Activated CD4-positive, alpha-beta T cell treated with anti-CD3 and anti-CD28 coated beads, Interleukin-2, amount 50 U/mL, for 24 hours (primary cell): ENCODE results near the gene IPPK.

Experiments
- DNase-seq, 2 donors: peaks; one replicate each; pipeline ENCODE4 v3.0.0-alpha.2; 2020; ENCODE audit warnings: low read depth in 1 of 2, low spot score in 1 of 2

Gene IPPK

DNA sequence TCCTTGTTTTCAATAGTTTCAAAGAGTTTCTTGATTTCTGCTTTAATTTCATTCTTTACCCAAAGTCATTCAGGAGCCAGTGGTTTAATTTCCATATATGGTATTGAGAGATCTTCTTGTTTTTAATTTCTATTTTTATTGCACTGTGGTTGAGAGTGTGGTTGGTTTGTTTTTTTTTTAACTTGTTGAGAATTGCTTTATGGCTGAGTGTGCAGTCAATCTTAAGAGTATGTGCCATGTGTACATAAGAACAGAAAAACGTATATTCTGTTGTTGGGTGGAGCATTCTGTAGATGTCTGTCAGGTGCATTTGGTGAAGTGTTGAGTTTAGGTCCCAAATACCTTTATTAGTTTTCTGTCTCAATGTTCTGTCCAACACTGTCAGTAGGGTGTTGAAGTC is 26.7 kb upstream of the IPPK start:
- no peak for DNase-seq

DNA sequence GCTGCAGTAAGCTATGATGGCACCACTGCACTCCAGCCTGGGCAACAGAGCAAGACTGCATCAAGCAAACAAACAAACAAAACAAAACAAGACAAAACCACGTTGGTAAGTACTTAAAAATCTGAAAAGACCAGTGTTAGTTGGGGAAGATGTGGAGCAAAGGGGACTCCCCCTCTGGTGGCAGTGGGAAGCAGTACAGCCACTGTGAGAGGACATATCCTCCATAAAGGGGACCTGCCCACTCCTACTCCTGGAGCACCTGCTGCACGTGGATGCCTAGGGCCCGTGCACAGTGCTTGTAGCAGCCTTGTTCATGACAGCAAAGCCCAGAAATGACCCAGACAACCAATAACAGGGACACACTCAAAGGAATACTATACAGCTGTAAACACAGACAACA is 17.0 kb upstream of the IPPK start:
- DNase-seq: no peak

DNA sequence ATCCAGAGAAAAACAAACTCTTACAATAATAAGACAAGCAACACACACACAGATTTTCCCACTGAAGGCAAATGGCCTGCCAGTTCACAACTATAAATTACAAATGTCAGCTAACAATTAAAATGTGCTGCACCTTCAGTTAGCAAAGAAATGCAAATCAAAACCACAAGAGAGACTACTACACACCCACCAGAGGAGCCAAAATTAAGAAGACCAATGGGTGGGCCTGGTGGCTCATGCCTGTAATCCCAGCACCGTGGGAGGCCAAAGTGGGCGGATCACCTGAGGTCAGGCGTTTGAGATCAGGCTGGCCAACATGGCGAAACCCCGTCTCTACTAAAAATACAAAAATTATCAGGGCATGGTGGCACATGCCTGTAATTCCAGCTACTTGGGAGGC is 15.1 kb upstream of the IPPK start:
- DNase-seq: no peak

DNA sequence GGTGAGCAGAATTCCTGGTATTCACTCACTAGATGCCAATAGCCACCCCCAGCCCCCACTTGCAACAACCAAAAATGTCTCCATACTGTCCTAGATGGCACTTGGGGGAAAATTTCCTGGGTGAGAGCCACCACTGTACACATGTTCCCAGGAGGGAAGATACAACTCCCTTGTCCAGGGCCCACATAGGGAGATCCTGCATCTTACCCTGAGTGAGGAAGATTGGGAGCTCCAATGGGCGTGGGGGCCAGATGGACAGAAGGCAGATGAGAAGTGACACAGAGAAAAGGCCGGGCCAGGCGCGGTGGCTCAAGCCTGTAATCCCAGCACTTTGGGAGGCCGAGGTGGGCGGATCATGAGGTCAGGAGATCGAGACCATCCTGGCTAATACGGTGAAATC is 12.3 kb upstream of the IPPK start:
- DNase-seq: no peak

DNA sequence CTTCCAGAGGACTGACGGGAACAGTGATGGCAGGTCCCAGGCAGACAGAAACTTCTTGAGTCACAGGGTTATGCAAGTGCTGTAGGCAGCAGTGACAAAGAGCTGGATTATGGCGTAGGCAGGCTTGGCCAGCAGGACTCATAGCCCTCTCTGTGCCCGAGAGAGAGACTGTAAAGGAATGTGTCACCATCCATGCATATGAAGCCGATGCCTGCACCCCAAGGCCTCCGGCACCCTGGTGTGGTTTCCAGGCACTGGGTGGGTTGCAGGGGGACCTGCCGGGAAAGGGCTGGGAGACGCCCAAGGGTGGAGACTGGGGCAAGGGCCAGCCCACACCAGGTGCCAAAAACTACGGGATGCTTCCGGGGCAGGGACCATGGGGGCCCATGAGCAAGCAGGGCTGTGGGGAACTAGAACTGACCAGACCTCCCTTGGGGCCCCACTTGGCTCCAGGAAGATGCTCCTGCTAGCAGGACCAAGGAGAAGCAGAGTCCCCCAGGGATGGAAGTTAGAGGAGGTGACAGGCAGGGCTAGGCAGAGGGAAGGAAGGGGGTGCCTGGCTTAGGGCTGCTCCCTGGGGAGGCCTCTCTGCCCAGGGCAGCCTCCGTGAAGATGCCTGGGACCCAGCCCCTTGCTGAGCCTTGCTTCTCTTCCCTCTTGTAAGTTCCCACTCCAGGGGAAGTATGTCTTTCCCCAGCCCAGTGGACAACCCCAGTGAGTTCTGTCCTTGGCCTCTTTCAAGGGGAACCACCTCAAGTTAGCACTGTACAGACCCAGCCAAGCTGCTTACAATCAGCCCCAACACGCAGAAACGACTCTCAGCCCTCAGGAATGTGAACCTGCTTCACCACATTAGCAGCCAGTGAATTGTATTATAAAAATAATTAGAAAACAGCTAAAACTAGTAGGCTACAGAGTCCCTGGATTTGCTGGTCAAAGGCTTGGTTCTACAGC is 10.5 kb upstream of the IPPK start:
- DNase-seq: no peak

DNA sequence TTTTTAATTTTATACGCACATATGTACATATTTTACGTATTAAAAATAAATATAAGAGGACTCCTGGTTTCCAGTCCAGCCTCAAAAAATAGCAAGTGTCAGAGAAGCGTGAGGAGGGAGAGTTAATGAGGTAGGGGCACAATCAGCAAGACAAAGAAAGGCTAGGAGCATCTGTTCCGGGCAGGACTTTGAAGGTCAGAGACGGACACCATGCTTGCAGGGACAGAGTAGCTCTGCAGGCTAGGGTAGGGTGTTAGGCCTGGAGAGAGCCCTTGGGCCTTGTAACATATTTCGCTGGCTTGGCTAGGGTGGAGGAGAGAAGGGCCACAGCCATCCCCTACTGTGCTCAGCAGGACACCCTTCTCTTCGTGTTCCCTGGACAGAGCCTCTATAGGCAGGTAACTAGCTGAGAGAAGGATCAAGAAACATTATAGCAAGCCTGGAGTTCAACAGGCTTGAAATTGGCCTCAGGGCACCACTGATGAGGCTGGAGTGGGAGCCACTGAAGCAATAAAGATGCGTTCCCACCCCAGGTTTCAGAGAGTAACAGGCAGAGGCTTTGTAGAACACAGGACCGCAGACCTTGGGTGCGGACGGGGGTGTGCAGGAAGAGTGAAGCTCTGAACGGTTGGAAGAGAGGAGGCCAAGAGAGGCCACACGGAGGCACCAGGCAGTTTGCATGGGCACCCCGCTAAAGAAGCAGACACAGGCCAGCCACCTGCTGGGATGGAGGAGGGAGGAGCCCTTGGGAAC is 9.7 kb upstream of the IPPK start:
- no peak for DNase-seq

DNA sequence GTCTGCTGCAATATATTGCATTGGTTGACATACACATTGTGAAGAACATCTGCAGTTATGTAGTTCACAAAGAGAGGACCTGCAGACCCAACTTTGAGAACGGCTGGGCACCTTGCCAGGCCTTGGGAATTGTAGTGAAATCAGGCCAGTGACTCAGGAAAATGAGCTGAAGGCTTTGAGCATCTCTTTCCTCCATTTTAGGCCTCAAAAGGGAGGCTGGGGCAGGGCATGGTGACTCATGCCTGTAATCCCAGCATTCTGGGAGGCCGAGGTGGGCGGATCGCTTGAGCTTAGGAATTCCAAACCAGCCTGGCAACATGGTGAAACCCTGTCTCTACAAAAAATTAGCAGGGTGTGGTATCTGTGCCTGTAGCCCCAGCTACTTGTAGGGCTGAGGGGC is 1.4 kb upstream of the IPPK start:
- no peak for DNase-seq

DNA sequence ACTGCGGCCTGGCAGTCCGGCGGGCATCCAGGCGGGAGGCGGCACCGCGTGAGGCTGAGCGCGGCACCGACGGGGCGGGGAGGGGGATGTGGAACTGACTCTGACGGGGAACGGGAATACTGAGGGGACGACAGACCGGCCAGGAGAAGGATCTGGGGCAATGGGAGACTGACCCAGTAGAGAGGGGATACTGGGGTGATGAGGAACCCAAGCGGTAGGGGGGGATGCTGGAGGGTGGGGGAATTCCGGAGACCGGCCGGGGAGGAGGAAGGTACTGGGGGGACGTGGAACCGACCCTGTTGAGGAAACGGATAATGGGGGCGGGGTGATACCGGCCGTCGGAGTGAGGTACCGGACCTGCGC is 423 bp downstream of the IPPK start:
- no peak for DNase-seq

DNA sequence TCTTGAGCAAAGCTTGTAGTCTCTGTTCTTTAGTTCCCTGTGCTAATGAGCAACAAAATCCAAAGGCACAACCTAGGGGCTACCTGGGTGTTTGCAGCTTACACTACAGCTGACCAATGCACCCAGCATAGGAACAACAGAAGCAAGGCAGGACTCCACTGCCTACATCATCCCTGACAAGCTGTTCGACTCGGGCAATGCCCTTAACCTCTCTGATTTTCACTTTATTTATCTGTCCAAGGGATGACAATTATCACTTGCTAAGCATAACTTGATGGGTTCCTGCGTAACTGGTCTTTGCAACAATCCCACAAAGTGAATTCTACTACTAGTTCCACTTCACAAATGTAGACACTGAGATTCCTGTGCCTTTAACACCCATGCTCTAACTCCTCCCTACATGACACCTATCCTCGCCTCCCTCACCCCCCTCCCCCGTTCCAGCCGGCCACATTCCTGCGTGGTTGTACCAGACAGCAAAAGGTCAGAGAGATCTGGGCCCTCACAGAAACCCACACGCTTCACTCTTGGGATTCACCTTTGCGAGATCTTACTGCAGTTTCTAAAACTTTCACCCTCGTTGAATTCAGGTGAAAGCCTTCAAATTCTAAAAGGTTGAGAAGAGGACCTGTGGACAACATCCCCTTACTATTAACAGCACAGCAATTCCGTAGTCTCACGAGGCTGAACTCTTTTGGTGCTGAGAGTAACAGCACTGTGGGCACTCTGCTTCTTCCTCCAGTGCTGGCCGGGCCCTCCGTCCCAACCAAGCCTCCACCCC is 995 bp downstream of the IPPK start:
- DNase-seq: peak in 1 of 2 donors; percentile 43

DNA sequence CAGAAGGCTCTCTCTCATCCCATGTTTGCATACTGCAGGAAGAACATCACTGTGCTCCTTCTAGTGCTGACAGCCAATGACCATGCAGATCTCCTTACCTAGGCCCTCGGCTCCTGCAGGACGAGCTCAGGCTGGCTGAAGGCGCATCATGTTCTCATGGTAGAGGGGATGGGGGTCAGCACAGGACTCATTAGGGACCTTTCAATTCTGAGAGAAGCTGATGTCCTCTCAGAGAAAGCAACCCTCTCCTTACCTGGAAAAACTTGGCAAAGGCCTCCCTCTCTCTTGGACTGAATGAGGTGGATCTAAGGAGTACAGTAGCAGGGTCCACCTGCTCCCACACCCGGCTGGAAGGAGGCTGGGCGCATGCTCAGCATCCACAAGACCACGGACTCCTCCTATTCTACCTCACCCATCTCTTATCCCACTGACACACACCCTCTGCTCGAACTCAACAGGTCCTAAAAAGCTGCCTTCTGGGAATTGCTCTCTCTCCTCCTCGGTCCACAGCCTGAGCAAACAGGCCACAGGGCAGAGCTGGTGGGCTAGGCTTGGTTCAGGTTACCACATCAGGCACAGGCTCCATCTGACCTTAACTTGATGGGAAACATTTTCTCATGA is 2.9 kb downstream of the IPPK start:
- DNase-seq: no peak

DNA sequence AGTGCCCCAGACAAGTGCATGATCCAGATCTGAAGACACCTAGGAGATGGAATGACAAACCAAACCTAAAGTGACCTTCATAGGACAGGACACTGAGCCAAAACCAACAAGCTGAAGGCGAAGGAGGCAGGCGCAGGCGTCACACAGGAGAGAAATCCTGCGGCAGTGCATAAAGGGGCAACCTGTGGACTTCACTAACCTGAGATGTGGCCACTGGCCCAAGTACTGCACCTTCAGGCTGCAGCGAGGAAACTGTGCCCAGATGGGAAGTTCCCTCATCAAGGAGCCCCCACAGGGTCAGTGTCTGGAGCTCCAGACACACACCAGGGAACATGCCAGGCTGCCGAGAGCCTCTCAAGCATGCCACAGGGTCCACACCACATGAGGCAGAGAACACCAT is 3.7 kb downstream of the IPPK start:
- DNase-seq: no peak

DNA sequence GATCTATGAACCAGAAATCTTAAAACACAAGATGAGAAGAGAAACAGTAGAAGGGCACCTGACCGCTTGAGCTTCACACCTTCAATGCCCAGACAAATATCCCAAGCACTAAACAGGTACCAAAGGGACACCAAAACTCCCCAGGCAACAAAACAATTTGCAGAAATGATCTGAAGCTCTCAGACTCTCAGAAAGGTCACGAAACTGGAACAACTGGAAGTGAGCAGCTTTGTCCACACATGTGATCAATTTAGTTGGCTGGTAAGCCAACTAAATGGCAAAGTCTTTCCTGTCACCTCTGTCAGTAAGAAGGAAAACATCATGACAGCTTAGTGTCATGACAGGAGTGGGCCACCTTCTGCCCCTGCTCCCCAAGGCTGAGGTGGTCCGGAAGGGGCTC is 4.1 kb downstream of the IPPK start:
- DNase-seq: no peak

DNA sequence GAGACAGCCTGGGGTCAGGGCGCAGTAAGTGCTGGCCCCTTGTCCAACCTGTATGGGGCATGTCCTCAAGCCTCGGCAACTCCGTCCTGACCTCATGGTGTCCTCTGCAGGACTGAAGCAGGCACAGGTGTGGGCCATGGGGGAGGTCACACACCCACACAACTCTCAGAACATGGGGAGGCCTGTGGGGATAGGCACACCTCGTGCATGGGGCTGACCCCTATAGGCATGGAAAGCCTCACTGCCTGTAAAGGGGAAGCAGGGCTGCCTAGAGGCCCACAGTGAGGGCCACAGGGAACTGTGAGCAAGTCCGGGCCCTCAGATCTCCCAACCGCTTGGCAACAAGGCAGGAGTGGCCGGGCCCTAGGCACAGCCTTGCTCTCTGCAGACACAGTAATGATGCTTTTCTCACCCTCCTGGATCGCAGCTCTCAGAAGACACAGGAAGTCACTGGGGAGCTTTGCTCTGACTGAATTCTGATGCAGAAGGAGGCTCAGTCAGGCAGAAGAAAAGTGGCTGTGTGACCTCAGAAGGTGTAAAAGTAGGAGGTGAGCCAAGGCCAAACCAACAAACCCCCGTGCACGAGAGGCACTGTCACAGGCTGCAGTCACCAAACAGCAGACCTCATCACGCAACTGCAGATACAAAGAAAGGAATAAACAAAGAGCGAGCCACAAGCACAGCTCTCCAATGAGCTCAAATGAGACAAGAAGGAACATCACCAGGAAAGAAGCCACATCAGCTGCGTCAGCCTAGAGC is 5.4 kb downstream of the IPPK start:
- DNase-seq: no peak

DNA sequence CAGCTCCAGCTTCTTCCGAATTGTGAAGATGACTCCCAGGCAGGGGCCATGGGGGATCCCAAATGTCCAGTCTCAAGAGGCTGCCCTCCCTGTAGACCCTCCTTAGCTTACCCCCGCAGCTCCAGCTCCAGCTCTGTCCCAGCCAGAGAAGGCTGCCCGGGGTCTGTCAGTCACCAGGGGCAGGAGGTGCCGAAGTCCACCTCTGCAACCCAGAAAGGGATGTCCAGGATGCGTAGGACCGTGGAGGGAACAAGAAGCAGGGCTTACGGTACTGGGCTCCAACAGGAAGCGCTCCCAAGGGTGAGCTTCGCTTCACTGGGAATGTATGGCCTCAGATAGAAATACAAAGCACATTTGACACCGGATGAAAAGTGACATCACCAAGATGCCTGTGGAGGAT is 6.0 kb downstream of the IPPK start:
- no peak for DNase-seq

DNA sequence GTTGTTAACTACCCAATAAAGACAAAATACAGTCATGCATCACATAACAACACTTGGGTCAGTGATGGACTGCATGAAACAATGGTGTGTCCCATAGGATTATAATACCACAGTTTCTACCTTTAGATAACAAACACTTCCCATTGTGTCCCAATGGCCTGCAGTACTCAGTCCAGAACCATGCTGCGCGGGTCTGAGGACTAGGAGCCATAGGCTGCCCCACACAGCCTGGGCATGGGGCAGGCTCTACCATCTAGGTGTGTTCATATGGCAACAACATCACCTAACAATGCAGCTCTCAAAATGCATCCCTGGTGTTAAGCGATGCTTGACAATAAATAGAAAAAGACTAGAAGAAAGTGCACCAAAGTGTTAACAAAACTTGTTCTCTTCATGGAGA is 6.8 kb downstream of the IPPK start:
- DNase-seq: no peak

DNA sequence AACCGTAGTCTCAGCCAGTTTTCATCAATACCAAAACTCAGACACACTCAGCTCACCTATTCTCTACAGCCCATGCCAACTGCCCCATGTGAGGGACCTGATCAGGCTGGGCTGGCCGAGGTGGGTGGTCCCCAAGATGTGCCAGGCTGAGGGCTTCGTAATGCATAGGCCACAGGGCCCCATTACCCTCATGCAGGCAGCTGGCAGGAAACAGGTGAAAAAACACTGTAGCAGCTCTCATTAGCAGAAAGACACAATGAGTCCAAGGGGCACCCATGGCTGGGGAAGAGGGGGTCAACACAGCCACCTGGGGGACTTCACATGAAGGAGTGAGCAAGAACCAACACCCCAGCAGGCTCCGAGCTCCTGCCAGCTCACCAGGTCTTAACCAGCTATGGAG is 8.2 kb downstream of the IPPK start:
- no peak for DNase-seq

DNA sequence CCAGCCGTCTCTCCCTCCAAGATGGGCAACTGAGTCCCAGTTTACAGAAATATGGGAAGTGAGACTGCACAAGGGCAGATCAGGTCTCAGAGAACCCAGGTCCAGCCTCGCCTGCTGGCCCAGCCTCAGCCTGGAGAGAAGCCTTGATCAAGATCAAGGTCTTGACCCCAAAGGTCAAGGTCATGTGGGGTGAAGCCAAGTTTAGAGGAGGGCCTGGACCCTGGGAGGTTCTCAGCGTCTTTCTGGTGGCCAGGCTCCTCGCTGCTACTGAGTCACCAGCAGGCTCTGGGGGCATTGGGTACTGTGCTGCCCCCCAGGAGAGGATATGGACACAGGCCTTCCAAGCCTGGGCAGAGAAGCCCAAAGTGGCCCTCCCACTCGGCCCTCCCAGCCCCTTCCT is 8.8 kb downstream of the IPPK start:
- DNase-seq: no peak

DNA sequence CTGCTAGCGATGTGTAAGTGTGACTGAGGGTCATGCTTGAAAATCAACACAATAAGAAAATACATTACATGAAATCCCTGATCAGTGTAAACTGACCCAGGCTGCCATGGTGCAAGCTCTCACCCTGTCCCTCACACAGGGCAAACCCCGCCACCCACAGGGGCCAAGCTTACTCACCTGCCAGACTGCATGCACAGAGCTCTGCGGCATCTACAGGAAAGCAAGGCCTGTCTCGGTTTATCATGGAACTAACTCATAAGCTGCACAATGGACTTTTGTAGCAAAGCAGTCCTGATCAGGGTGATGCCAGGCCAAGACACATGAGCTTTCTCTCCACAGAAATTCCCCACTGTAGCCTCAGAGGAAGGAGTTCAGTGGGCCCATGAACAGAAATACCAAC is 9.7 kb downstream of the IPPK start:
- DNase-seq: no peak

DNA sequence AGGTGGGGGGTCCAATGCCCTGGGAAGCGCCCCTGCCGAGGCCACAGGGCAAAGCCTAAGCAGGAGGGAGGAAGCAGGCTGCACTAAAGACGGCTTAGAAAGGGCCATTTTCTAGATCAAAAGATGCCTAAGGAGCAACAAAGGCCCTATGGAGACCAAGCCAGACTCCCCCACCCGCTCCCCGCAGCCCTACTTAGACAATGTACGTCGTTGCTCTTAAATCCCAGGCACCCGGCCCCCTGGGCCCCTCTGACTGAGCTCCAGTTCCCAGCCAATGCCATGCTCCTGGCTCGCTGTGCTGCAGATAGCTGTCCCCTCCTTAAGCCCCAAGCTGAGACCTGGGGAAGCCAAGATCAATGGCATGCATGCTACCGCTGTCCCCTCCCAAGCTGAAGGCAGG is 10.3 kb downstream of the IPPK start:
- DNase-seq: no peak

DNA sequence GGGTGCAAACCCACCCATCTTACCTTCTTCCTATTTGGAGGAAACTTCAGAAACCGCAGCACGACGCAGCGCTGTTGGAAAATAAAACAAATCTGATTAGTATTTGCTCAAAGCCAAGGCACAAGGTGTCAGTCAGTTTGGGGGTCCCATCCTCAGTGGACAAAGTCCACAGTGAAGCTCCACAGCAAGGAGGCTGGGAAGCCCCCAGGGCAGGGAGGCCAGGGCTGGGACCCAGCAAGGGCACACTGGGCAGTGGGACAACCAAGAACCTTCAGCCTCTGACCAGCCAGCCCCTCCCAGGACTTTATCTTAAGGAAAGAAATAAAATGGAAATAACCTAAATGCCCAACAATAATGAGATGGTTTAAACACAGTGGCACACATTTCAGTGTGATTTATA is 11.3 kb downstream of the IPPK start:
- DNase-seq: no peak

DNA sequence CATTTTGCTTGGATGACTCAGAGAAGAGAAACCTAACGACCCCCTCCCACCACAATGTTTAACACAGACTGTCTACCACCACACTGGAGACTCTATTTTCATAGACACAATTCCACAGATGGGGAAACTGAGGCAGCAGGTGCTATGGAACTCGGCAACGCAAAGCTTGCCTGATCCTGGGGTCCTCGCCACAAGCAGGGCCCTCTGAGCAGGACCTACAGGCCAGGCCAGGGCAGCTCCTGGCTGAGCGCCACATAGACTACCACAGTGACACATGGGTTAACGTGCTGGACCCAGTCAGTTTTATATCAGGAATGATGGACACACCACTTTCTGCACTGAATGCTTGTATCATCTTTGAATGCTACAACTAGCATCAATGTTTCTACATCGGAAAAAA is 11.8 kb downstream of the IPPK start:
- DNase-seq: no peak
